Testis (tissue), 3 donors: ENCODE data around the gene SHROOM2. TPM values are rescaled to one million over a fixed set of nuclear protein-coding genes. Genes with fewer than 3 reads are reported as not detected.
A peak's percentile ranks its signal among the peaks of the same experiment; 100 is the strongest.

ENCODE experiments used
- DNase-seq: peaks from one replicate; pipeline ENCODE4 v3.0.0-alpha.2; 2019
- H3K27ac ChIP-seq, 2 donors: fragments of 200-600 bp; sonication (generic); one replicate each; pipeline ENCODE4 v1.5.1; 2019
- H3K27me3 ChIP-seq: fragments of 200-600 bp; sonication (generic); one replicate; pipeline ENCODE4 v1.5.1; 2019
- H3K36me3 ChIP-seq: fragments of 200-600 bp; sonication (generic); one replicate; pipeline ENCODE4 v1.5.1; 2017; ENCODE audit warnings: low read depth; ENCODE audit errors: missing control alignments
- H3K4me1 ChIP-seq: fragments of 200-600 bp; sonication (generic); one replicate; pipeline ENCODE4 v1.5.1; 2019
- H3K4me3 ChIP-seq, 2 donors: fragments of 200-600 bp; sonication (generic); one replicate each; pipeline ENCODE4 v1.5.1; 2017 to 2019
- H3K9me3 ChIP-seq: fragments of 200-600 bp; sonication (generic); one replicate; pipeline ENCODE4 v1.5.1; 2017
- CTCF ChIP-seq, 3 experiments: fragments of 450-650 bp in 2 of 3; fragments of 200-600 bp in 1 of 3; sonication (generic) in 1 of 3; IDR thresholded peaks; one replicate each; pipeline ENCODE4 v1.5.1; 2016 to 2019; ENCODE audit warnings: antibody characterized with exemption in 3 of 3, mild to moderate bottlenecking in 2 of 3, moderate library complexity in 1 of 3
- POLR2A ChIP-seq: fragments of 450-650 bp; IDR thresholded peaks from one replicate; pipeline ENCODE4 v1.6.1; 2017; ENCODE audit warnings: antibody characterized with exemption, mild to moderate bottlenecking, moderate library complexity
- WGBS, 2 donors: methylation state at CpG; one replicate each; pipeline ENCODE4 v1.1.5; 2018; 5-methylcytosine and 5-hydroxymethylcytosine counted together
- intact Hi-C: fragments of 100-400 bp; cut with DNase I; formaldehyde crosslinking; loops from one replicate; pipeline ENCODE4 v1.15.1; 2023; ENCODE audit warnings: low total_unique reads
- polyA plus RNA-seq: library from polyadenylated mRNA; stranded (reverse); fragments of 350-450 nt; fragmentation: Illumina TruSeq; extraction: RNeasy Lipid Tissue Mini Kit (QIAGEN cat#74804); gene quantifications from one replicate; pipeline ENCODE4 v1.2.3, GENCODE V29; 2014; ENCODE audit warnings: low read depth, low replicate concordance; ENCODE audit not compliant: insufficient read depth
- total RNA-seq, 2 donors: library from RNA; depleted of rRNA; stranded (reverse); fragments of >200 nt; gene quantifications; one replicate each; pipeline ENCODE4 v1.2.3, GENCODE V29; 2016

The SHROOM2 gene
- total and polyA plus RNA-seq, 3 donors from 2014 or later, result 8.2 to 46.0 (median 22.1) TPM

- Histone ChIP-seq H3K4me1 (no peaks in the 10 kb centered on the region), H3K27me3 (no peaks in the 10 kb centered on the region), H3K27ac (no peak overlapping the region), H3K36me3 (no peaks in the 10 kb centered on the region), H3K4me3 (no peak overlapping the region), H3K9me3 (no peaks in the 10 kb centered on the region)
- TF ChIP-seq CTCF (IDR thresholded peaks at IDR 0.05), result peak in 1 of 3 experiments; percentile 38
- no peak for TF ChIP-seq POLR2A
- WGBS, 2 donors, result 26 to 52% methylated on average over 4 to 5 of the region's 8 CpGs
- DNase-seq, result peak; percentile 79
- intact Hi-C loops, result loop anchor here (10.0 kb wide), 1 partner anchor 90 kb away; no protein-coding TSS in a partner anchor
Observed at GRCh38 chrX:9885150-9885549, 98.9 kb downstream of the SHROOM2 start.

GRCh38 chrX:9887659-9888297, 101.5 kb downstream of the SHROOM2 start:
- DNase-seq, result no peak
- intact Hi-C loops, result loop anchor here (10.0 kb wide), 1 partner anchor 87 kb away; no protein-coding TSS in a partner anchor
- TF ChIP-seq CTCF (IDR thresholded peaks at IDR 0.05), result no peak
- TF ChIP-seq POLR2A, result no peak

GRCh38 chrX:9888953-9889470, 102.8 kb downstream of the SHROOM2 start:
- no peak overlapping the region for H3K4me3 ChIP-seq
- 61 to 75% methylated on average over 6 of the region's 6 CpGs for WGBS, 2 donors
- H3K27ac ChIP-seq, result no peak overlapping the region
- H3K4me1 ChIP-seq, result no peaks in the 10 kb centered on the region
- H3K36me3 ChIP-seq, result no peaks in the 10 kb centered on the region
- intact Hi-C loops, result loop anchor here (10.0 kb wide), 1 partner anchor 86 kb away; no protein-coding TSS in a partner anchor
- DNase-seq, result no peak
- H3K9me3 ChIP-seq, result no peaks in the 10 kb centered on the region
- no peak for TF ChIP-seq CTCF (IDR thresholded peaks at IDR 0.05)
- TF ChIP-seq POLR2A, result no peak
- H3K27me3 ChIP-seq, result no peaks in the 10 kb centered on the region

More at GRCh38 chrX:9887659-9888297, 101.5 kb downstream of the SHROOM2 start:
- H3K4me1 ChIP-seq, result no peaks in the 10 kb centered on the region
- no peaks in the 10 kb centered on the region for H3K9me3 ChIP-seq
- no peaks in the 10 kb centered on the region for H3K36me3 ChIP-seq
- H3K27ac ChIP-seq, result no peak overlapping the region
- 70 to 75% methylated on average over 6 to 9 of the region's 11 CpGs for WGBS, 2 donors
- no peak overlapping the region for H3K4me3 ChIP-seq
- H3K27me3 ChIP-seq, result no peaks in the 10 kb centered on the region

GRCh38 chrX:9890681-9891091, 104.5 kb downstream of the SHROOM2 start:
- no peak for TF ChIP-seq POLR2A
- no peak for TF ChIP-seq CTCF (IDR thresholded peaks at IDR 0.05)
- no peak overlapping the region for H3K27ac ChIP-seq
- 60 to 63% methylated on average over 1 to 17 of the region's 24 CpGs for WGBS, 2 donors
- DNase-seq, result peak; percentile 43
- peak overlapping the region in 1 of 2 donors; percentile 17 for H3K4me3 ChIP-seq
- no peaks in the 10 kb centered on the region for H3K4me1 ChIP-seq
- intact Hi-C loops, result no loop called here
- no peaks in the 10 kb centered on the region for H3K9me3 ChIP-seq
- H3K36me3 ChIP-seq, result no peaks in the 10 kb centered on the region
- H3K27me3 ChIP-seq, result no peaks in the 10 kb centered on the region
